Mucosa of gallbladder (tissue), 1 donor: ENCODE results near the gene CDC73. TPM values are rescaled to one million over a fixed set of nuclear protein-coding genes. Genes with fewer than 3 reads are reported as not detected.
"Not testable (repeated sequence)": the region's sequence is repeated elsewhere in the genome, so short reads cannot be mapped to it uniquely, and the experiment has no call there.

ENCODE experiments used
- DNase-seq: peaks from one replicate; pipeline ENCODE4 v3.0.0-alpha.2; 2020; ENCODE audit warnings: low spot score
- total RNA-seq: library from RNA; stranded (reverse); gene quantifications from one replicate; pipeline ENCODE4 v1.2.1, GENCODE V29; 2021
- donor health status: DM: no; HTN: no; CAD: no.

CDC73 gene
- total RNA-seq, 1 donor from 2014 or later = 54.6 TPM

DNA sequence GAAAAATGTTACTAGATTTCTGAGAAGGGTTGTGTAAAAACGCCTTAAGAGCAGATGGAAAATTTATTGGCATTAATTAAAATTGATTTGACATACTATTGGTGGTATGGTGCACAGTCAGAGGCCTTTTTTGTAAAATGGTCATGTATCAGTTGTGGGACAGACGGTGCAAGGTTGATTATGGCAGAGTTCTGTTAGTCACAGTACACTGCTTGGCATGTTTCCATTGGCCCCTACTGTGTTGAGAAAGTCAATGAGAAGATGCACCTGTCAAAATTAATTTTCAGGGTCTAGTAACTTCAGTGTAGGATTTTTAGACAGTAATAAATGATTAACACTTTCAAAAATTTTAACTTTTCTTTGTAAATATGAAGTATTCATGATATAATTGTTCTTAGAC is 60.2 kb downstream of the CDC73 start:
- no peak for DNase-seq

GRCh38 chr1:193183019-193183627 is 61.3 kb downstream of the CDC73 start:
- DNase-seq = no peak

DNA sequence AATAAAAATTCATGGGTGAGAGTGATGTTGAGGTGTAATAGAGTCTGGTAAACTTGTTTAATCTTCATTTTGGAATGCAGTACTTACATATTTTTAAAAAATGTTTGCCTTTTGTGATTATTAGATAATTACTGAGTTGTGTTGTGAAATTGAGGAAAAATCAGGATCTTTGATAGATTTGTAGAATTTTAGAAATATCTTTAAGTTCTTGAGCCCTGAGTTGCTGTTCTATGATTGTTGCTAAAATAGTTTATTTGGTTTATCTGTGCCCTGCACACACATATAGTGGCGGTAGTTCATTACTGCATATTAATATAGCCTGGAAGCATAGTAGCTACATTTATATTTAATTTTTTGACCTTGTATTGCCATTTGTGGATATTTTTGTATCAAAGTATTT is 62.9 kb downstream of the CDC73 start:
- DNase-seq = no peak

DNA sequence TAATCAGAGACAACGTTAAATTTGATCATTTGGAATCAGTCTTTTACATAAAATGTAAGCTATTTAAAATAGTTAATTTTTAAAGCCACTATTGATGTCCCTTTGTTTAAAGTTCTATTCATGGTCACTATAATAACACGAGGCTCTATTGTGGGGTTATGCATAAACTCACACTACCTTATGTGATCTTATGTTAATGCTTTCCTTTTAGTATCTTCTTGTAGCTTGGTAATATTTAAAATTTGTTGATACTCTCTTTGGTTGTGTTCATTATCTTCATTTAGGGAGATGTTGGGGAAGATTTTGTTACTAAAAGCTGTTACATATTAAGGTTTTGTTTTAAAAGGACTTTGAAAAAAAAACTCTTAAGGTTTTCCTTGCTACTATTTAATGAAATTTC is 63.4 kb downstream of the CDC73 start:
- DNase-seq = no peak

DNA sequence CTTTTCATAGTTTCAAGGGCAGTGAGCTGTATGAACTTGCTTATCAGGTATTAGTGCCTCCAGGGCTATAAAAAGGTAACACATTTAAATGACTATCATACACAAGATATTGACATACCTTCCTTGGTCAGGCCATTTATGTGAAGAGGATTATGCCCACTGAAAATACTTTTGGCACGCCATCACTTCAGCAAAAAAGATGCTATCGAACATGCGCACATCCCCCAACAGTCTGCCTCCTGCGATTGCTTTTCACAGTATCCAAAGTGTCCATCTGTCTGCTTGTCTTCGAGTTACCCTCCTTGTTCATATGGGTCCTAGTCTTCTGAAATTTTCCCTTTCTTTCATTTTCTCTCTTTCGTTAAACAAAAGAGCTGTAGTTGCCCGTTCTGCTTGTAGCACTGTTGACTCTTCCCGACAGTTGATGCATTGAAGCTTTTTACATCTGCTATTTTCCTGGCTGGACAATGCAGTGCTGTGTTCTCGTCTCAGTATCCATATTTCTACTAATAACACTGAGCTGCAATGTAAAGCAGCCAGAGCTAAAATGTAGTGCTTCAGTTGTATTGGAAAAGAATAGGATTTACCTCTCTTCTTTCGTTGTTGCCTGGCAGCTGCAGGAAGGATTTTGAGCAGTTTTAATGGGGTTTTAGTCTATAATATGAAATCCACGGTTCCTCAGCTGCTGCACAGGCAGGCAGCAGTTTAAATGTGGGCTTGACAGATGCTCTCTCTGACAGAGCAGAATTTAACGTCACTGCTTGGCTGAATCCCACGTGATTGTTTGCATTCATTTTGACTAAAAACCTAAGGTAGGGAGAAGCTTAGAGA is 64.3 kb downstream of the CDC73 start, which contains the start of gene B3GALT2:
Gene B3GALT2, minus strand, starts transcription at position 713 of the 831 bp plus-strand sequence. CDS start 5,051 bp downstream, outside the sequence.
- DNase-seq = peak; percentile 44

DNA sequence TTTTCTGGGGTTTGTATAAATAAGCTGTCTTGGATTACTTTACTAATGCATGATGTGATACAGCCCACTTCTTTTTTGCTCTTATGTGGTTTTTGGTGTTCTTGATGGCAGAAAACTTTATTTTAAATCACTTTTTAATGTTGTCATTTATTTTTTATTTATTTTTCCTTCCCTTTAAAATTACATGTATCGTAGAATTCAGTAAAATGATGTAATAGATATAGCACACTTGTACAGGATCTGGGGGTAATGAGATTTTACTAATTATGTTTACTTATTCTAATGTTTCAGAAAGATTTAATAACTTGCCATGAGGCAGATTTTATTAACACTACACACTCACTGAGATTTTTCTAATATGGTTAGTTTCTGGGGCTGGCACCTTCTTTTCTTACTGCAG is 65.3 kb downstream of the CDC73 start:
- DNase-seq = no peak

GRCh38 chr1:193188915-193189314 is 67.1 kb downstream of the CDC73 start:
- DNase-seq = not testable (repeated sequence)

DNA sequence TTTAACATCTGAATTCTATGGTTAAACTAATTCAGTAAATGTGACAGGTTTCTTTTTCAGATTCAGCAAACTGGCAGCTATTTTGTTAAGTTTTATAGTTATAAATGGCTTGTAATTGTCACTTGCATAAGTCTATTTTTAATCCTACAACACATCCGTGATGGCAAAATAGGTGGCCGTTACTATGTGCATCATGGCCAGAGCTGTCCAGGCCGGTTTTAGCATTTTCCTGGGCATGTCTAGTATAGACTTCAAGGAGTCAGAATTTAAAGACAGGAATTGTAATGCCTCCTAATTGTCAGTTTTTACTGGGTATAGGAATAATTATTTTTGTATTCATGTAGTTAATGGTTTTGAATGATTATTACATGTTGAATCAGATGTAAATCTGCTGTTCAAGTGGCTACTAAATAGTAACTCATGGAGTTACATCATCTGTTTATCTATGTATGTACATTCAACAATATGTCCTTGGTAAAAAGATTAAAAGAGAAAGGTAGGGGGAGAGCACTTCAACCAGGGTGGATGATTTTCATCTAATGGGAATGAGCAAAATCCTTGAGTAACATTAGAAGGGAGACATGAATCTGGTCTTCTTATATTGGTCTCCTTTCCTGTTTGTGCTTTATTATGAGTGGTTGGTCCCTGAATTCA is 67.7 kb downstream of the CDC73 start:
- no peak for DNase-seq

DNA sequence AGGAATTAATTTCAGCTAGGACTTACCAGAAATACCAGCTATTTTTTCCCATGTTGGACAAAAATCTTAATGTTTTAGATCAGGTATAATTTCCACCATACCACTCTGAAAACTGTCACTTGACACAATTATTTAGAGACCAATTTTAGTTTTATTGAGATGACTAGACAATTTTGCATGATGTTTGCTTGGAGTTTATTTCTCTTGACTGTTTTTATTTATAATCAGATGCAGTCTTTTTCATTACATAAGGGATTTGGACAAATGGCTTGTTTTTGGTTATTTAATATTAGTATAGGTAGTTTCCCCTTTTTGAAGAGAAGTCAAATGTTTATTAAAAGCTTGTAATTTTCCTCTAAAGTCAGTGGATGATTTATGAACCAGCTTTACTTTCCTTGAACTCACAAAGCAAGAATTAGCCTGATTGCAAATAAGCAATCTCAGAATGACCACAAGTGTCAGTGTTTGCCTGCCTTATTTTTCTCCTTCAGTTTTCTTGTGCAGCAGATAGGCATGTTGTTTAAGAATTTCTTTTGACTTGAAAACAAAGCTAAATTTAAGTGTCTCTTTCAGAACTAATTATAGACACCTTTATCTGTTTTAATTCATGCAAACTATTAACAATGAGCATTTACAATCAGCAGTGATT is 68.4 kb downstream of the CDC73 start:
- DNase-seq = no peak

- no peak for DNase-seq
Observed at GRCh38 chr1:193192586-193192985, 70.8 kb downstream of the CDC73 start.

- DNase-seq = no peak
Observed at GRCh38 chr1:193199940-193200339, 78.1 kb downstream of the CDC73 start.

DNA sequence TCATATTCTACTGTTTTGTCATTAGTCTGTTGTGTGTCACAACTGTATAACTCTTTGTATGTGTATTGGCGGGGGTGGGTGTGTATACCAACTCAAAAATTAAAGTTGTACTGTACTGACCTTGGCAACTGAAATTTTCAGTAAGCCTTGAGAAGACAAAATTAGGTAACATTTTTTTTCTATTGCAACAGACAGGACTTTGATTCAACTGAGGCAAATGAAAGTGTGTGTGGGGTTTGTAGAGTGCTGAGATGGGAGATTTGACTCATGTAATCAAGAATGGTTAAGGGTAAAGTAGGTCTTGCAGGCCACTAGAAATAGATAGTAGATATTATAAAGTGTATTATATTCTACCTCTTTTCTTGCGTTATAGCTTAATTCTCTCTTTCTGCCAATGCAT is 79.2 kb downstream of the CDC73 start:
- DNase-seq = no peak

- no peak for DNase-seq
Observed at GRCh38 chr1:193210996-193211395, 89.2 kb downstream of the CDC73 start.

DNA sequence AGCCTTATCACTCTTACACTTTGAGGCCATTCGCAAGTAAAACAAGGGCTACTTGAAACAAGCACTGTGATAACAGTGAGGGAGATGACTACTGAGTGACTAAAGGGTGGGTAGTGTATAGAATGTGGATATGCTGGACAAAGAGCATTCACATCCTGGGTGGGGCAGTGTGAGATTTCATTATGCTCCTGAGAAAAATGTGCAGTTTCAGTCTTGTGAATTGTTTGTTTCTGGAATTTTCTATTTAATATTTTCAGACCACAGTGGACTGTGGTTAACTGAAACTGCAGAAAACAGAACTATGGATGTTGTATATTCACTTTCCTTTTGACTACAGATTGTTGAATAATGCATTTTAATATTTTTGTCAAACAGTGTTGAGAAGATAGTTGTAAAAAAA is 89.7 kb downstream of the CDC73 start:
- no peak for DNase-seq

DNA sequence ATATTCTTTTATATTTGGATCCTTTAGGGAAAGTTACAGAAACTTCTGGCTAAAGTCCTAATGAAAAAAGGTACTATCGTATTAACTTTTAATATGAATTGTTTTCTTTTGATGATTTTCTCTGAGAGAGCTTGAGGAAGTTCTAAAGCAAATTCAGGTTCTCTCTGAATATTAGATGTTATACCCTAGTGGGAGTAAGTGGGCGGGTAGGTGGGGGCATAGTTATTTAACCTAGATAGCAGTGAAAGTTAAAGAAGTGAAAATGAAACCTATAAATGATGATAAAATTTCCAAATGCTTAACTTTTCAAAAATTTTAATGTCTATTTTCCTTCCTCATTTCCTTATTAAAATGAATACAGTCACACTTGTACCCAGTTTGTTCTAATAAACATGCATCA is 90.8 kb downstream of the CDC73 start:
- no peak for DNase-seq

- no peak for DNase-seq
Observed at GRCh38 chr1:193213998-193214397, 92.2 kb downstream of the CDC73 start.

GRCh38 chr1:193216920-193217319 is 95.1 kb downstream of the CDC73 start:
- no peak for DNase-seq

DNA sequence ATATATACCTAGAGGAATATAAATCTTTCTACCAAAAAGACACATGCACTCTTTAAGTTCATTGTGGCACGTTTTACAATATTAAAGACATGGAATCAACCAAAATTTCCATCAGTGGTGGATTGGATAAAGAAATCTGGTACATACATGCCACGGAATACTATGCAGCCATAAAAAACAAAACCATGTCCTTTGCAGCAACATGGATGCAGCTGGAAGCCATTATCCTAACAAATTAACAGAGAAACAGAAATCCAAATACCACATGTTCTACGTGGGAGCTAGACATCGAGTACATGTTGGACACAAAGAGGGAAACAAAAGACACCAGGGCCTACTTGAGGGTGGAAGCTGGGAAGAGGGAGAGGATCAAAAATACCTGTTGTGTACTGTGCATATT is 97.6 kb downstream of the CDC73 start:
- no peak for DNase-seq

DNA sequence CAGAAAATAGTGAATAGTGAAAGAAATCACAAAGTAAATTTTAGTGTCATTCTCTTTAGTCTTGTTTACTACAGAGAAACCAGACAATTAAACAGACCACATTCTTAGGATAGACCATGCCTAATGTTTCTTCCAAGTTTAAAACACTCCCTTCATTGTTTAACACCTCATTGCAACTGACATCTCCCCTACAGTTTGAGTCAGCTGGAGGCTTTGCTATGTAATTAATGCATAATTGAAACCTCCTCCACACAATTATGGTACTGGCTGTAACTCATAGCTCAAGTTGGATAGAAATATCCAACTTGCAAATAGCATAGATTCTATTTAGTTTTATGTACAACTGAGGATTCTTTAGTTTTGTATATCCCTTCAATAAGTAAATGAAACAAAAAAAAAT is 99.8 kb downstream of the CDC73 start:
- DNase-seq = no peak

DNA sequence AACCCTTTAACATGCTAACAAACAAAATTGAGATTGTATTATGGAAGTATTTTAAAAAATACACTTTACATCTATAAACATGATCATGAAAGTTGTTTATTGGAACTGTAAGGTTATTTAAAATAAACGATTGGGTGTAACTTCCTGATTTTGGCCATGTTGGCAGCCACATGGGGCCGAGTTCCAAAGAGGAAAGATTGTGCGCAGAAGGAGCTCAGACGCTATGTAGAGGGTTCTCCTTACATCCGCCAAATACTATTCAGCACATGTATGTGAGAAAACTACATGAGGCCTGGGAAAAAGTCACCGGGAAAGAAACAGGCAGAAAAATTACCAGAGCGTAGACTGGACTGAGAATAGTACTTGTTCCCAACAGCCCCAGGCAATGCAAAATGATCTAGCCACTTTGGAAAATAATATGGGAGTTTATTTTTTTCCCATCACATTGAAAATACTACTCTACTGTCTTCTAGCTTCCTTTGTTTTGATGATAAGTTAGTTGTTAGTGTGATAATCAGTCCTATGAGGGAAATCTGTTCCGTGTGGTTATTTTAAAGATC is 100.3 kb downstream of the CDC73 start:
- no peak for DNase-seq

DNA sequence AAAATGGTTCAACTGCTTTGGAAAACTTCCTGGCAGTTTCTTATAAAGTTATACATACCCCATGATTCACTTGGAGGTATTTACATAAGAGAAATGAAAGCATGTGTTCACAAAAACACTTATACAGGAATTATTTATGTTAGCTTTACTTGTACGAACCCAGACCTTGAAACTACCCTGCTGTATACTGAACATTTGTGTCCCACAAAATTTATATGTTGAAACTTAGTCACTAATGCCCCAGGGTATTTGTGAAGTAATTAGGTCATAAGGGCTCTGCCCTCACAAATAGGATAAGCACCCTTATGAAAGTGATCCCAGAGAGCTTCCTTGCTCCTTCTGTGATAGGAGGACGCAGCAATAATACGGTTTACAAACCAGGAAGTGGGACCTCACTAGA is 107.3 kb downstream of the CDC73 start:
- no peak for DNase-seq

DNA sequence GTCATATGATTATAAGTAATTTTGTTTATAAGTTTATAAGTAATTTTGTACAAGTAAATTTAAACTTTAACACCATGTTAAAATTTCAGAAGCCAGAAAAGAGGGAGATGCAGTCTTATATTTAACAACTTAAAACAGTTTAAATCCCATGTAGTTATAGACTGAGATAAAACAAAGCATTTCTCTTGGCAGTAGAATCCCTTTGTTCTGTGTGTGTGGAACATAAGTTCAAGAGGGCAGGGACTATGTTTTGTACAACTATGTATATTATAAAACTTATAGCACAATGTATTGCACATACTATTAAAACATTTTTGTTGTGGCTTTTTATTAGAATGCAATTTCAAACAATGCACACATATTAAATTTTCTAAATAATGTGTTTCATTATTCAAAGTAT is 109.3 kb downstream of the CDC73 start:
- DNase-seq = not testable (repeated sequence)
